Fibroblast of lung (primary cell): ENCODE measurements around the gene BAD. TPM values are rescaled to one million over a fixed set of nuclear protein-coding genes. Genes with fewer than 3 reads are reported as not detected.

Experiments used
- DNase-seq, 2 donors: peaks; one replicate each; pipeline versions ENCODE4 v3.0.0 to v3.0.0-alpha.2; 2010; ENCODE audit warnings: low read depth in 2 of 2
- H2AFZ ChIP-seq: 2 replicates; pipeline ENCODE4 v1.5.1; 2012; ENCODE audit warnings: low read length, control low read depth, inconsistent platforms
- H3K27ac ChIP-seq: 2 replicates; pipeline ENCODE4 v1.5.1; 2011; ENCODE audit warnings: low read length, control low read depth; ENCODE audit not compliant: insufficient read depth
- H3K27me3 ChIP-seq: 2 replicates; pipeline ENCODE4 v1.5.1; 2011; ENCODE audit warnings: mild to moderate bottlenecking, low read length; ENCODE audit not compliant: control insufficient read depth, insufficient read depth
- H3K36me3 ChIP-seq: 2 replicates; pipeline ENCODE4 v1.5.1; 2011; ENCODE audit warnings: low read length; ENCODE audit not compliant: control insufficient read depth, insufficient read depth
- H3K4me1 ChIP-seq: 2 replicates; pipeline ENCODE4 v1.5.1; 2011; ENCODE audit warnings: low read length; ENCODE audit not compliant: control insufficient read depth, insufficient read depth; ENCODE audit errors: extremely low read depth
- H3K4me2 ChIP-seq: 2 replicates; pipeline ENCODE4 v1.5.1; 2011; ENCODE audit warnings: low read length, control low read depth; ENCODE audit not compliant: insufficient read depth; ENCODE audit errors: extremely low read depth
- H3K4me3 ChIP-seq, 4 experiments: fragments of 200-600 bp in 1 of 4; sonication (generic) in 1 of 4; replicated peaks in 1 of 4; 2 replicates each; pipeline ENCODE4 v1.5.1; 2011 to 2016; ENCODE audit warnings: low read length in 4 of 4, low read depth in 3 of 4, mild to moderate bottlenecking in 3 of 4, control low read depth in 2 of 4, inconsistent platforms in 1 of 4, mixed read lengths in 1 of 4; ENCODE audit not compliant: insufficient read depth in 1 of 4; ENCODE audit errors: control extremely low read depth in 1 of 4
- H3K79me2 ChIP-seq: 2 replicates; pipeline ENCODE4 v1.5.1; 2012; ENCODE audit warnings: mild to moderate bottlenecking, low read length, inconsistent platforms; ENCODE audit not compliant: control insufficient read depth, insufficient read depth
- H3K9ac ChIP-seq: 2 replicates; pipeline ENCODE4 v1.5.1; 2011; ENCODE audit warnings: mild to moderate bottlenecking, low read length, control low read depth; ENCODE audit not compliant: insufficient read depth
- H3K9me3 ChIP-seq: 2 replicates; pipeline ENCODE4 v1.5.1; 2012; ENCODE audit warnings: low read depth, low read length; ENCODE audit not compliant: control insufficient read depth, insufficient read depth
- H4K20me1 ChIP-seq: 2 replicates; pipeline ENCODE4 v1.5.1; 2011; ENCODE audit warnings: low read length; ENCODE audit not compliant: control insufficient read depth, insufficient read depth; ENCODE audit errors: extremely low read depth
- EZH2 ChIP-seq: IDR thresholded peaks from 2 replicates; pipeline ENCODE4 v1.5.1; 2012; ENCODE audit warnings: low read length, control low read depth, mild to moderate bottlenecking; ENCODE audit errors: missing control alignments
- polyA plus RNA-seq, 2 donors: library from polyadenylated mRNA; depleted of rRNA in 1 of 2; stranded (reverse) in 1 of 2; unstranded in 1 of 2; fragments of >200 nt; gene quantifications; 2 replicates each; pipeline ENCODE4 v1.2.1, GENCODE V29; 2011 to 2012; ENCODE audit warnings: missing spikeins in 1 of 2
- total RNA-seq: library from RNA; depleted of rRNA; stranded (reverse); fragments of >200 nt; gene quantifications from 2 replicates; pipeline ENCODE4 v1.2.1, GENCODE V29; 2014
- TF ChIP-seq, protein P1 (sequence below), 2 donors: IDR thresholded peaks in 1 of 2; conservative IDR thresholded peaks in 1 of 2; 1 replicate in 1 of 2; 2 replicates in 1 of 2; pipeline ENCODE4 v1.5.1; 2011 to 2012; ENCODE audit warnings: low read length in 2 of 2, control low read depth in 1 of 2, inconsistent platforms in 1 of 2, low read depth in 1 of 2, mild to moderate bottlenecking in 1 of 2

The BAD gene
- total and polyA plus RNA-seq, 2 donors (not counting 1 experiment from before 2014, with no cell fraction given): 31.6 to 79.9 TPM

DNA sequence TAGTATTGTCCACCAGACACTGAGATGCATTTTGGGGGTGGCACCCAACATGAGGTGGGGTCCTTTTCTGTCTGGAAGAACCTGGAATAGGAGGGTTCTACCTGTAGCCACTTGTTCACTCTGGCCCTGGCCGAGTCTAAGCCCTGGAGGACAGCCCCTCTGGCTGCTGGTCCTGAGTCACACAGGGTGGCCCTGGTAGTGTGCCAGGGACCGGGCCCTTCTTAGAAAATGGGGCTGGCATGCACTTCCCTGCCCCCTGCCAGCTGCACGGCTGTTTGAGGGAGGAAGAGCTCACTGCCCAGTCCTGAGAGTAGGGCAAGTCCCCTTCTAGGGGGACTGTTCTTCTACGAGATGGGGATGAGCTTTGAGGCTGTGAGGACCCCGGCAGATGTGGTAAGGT, 31.0 kb downstream of the BAD start:
- Histone ChIP-seq H2AFZ (no peak overlapping the region), H3K9ac (no peak overlapping the region), H3K36me3 (peaks cover 17% of the 10 kb centered on the region), H3K27ac (no peak overlapping the region), H4K20me1 (no peaks in the 10 kb centered on the region), H3K4me1 (peaks cover 5% of the 10 kb centered on the region), H3K4me2 (no peak overlapping the region), H3K4me3 (peak overlapping the region in 1 of 4 experiments; percentile 87), H3K79me2 (peaks cover 24% of the 10 kb centered on the region), H3K9me3 (no peaks in the 10 kb centered on the region), H3K27me3 (no peaks in the 10 kb centered on the region)
- DNase-seq: no peak
- TF ChIP-seq EZH2: no peak
- TF ChIP-seq, protein P1, sequence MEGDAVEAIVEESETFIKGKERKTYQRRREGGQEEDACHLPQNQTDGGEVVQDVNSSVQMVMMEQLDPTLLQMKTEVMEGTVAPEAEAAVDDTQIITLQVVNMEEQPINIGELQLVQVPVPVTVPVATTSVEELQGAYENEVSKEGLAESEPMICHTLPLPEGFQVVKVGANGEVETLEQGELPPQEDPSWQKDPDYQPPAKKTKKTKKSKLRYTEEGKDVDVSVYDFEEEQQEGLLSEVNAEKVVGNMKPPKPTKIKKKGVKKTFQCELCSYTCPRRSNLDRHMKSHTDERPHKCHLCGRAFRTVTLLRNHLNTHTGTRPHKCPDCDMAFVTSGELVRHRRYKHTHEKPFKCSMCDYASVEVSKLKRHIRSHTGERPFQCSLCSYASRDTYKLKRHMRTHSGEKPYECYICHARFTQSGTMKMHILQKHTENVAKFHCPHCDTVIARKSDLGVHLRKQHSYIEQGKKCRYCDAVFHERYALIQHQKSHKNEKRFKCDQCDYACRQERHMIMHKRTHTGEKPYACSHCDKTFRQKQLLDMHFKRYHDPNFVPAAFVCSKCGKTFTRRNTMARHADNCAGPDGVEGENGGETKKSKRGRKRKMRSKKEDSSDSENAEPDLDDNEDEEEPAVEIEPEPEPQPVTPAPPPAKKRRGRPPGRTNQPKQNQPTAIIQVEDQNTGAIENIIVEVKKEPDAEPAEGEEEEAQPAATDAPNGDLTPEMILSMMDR (conservative IDR thresholded peaks at IDR 0.05 in 1 of 2, IDR thresholded peaks at IDR 0.05 in 1 of 2; ENCODE audit: low read depth in 1 of 2, low read length in 2 of 2): no peak

DNA sequence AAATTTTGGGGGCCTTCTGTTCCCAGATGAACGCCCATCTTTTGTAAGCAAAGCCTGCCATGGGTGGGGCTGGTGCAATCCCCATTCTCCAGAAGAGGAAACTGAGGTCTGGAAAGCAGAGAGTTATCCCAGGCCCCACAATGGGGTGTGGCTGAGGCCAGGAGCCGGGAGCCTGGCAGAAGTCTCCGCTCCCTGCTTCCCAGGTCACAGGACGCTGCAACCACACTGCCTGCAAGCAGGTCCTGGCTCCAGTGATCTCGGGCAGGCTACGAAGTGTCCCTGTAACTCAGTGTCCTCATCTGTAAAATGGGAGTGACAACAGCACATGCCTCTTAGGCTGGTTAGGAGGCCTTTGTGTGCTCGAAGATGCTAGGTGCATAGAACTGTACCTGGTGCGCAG, 31.4 kb downstream of the BAD start:
- H3K4me1 ChIP-seq: peaks cover 5% of the 10 kb centered on the region
- H3K36me3 ChIP-seq: peaks cover 14% of the 10 kb centered on the region
- H3K9ac ChIP-seq: no peak overlapping the region
- H3K9me3 ChIP-seq: no peaks in the 10 kb centered on the region
- TF ChIP-seq, protein P1 (conservative IDR thresholded peaks at IDR 0.05 in 1 of 2, IDR thresholded peaks at IDR 0.05 in 1 of 2; ENCODE audit: low read depth in 1 of 2, low read length in 2 of 2): no peak
- TF ChIP-seq EZH2: no peak
- H3K79me2 ChIP-seq: peaks cover 24% of the 10 kb centered on the region
- no peak overlapping the region for H3K27ac ChIP-seq
- peak overlapping the region; percentile 68 for H3K4me2 ChIP-seq
- no peaks in the 10 kb centered on the region for H3K27me3 ChIP-seq
- no peak for DNase-seq
- H3K4me3 ChIP-seq: peak overlapping the region; percentile 7 to 98 (median 54)
- H4K20me1 ChIP-seq: no peaks in the 10 kb centered on the region
- no peak overlapping the region for H2AFZ ChIP-seq

DNA sequence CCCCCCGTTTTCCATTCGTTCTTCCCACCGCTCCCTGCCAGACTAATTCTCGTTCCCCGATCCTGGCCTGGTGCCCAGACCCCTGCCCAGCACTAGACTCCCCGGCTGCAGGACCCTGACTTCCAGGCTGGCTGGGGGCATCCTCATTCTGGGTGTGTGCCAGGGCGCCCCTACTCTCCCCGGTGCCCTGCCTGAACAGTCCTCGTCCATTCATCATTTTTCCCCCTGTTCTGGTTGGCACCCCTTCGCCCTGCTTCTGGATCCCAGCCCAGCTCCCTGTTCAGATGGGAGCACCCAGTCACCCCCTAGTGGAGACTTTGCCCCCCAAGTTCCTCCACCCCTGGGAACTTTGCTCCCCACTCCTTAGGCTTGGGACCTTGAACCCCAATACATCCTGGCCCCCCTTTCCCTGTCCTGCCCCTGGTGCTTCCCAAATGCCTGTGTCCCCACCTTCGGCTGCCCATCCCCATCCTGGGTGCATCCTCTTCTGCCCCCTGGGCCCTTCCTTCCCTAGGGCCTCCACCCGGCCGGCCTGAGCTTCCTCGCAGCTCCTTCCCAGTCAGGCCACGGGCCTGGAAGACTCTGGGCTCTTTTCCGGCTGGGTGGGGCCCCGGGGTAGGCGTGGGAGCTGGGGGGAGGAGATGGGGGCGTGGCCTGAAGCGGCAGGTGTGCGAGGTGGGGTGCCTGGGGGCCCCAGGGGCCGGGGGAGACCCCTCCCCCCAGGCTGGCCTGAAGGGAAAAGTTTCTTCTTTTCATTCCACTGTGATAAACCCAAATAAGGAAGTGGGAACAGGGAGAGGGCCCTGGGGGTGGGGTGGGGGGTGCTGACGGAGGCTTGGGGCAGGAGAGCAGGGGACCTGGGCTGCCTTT, 32.2 kb downstream of the BAD start:
- Histone ChIP-seq H3K4me3 (peak overlapping the region; percentile 79 to 98 (median 88)), H3K4me1 (peaks cover 8% of the 10 kb centered on the region), H3K79me2 (peaks cover 24% of the 10 kb centered on the region), H2AFZ (no peak overlapping the region), H3K9me3 (no peaks in the 10 kb centered on the region), H3K27me3 (no peaks in the 10 kb centered on the region), H4K20me1 (no peaks in the 10 kb centered on the region), H3K27ac (peak overlapping the region; percentile 63), H3K9ac (peak overlapping the region; percentile 76), H3K36me3 (peaks cover 14% of the 10 kb centered on the region), H3K4me2 (peak overlapping the region; percentile 92)
- DNase-seq: peak; percentile 25
- TF ChIP-seq, protein P1 (conservative IDR thresholded peaks at IDR 0.05 in 1 of 2, IDR thresholded peaks at IDR 0.05 in 1 of 2; ENCODE audit: low read depth in 1 of 2, low read length in 2 of 2): peak; percentile 42 to 44
- TF ChIP-seq EZH2: no peak
